GM12801 (cell line): ENCODE data around the gene PKP4.

Source experiments
- TF ChIP-seq, protein P1 (sequence below): IDR thresholded peaks from one replicate; pipeline ENCODE4 v1.5.1; 2011; ENCODE audit warnings: control low read depth; ENCODE audit not compliant: insufficient read length; ENCODE audit errors: extremely low read depth

PKP4 gene

DNA sequence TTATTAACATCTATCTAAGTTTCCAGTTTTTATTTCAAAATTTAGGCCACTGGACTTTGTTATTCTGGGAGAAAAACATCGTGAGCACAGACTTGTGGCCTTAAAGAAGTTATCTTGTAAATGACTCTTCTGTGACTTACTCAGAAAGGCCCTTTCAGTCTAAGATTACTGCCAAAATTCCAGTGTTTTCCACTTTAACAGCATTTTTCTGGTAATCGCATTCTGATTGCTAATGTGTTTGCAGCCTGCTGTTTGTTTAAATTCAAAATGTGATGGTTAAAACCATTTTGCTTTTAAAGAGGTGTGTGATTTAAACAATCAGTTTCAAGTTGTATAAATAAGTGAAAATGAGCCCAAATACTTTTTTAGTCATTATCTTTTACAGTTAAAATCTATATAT, 201.6 kb downstream of the PKP4 start:
- TF ChIP-seq, protein P1, sequence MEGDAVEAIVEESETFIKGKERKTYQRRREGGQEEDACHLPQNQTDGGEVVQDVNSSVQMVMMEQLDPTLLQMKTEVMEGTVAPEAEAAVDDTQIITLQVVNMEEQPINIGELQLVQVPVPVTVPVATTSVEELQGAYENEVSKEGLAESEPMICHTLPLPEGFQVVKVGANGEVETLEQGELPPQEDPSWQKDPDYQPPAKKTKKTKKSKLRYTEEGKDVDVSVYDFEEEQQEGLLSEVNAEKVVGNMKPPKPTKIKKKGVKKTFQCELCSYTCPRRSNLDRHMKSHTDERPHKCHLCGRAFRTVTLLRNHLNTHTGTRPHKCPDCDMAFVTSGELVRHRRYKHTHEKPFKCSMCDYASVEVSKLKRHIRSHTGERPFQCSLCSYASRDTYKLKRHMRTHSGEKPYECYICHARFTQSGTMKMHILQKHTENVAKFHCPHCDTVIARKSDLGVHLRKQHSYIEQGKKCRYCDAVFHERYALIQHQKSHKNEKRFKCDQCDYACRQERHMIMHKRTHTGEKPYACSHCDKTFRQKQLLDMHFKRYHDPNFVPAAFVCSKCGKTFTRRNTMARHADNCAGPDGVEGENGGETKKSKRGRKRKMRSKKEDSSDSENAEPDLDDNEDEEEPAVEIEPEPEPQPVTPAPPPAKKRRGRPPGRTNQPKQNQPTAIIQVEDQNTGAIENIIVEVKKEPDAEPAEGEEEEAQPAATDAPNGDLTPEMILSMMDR = no peak

- TF ChIP-seq, protein P1 = no peak
These were observed 202.7 kb downstream of the PKP4 start for GRCh38 chr2:158659483-158659882.

DNA sequence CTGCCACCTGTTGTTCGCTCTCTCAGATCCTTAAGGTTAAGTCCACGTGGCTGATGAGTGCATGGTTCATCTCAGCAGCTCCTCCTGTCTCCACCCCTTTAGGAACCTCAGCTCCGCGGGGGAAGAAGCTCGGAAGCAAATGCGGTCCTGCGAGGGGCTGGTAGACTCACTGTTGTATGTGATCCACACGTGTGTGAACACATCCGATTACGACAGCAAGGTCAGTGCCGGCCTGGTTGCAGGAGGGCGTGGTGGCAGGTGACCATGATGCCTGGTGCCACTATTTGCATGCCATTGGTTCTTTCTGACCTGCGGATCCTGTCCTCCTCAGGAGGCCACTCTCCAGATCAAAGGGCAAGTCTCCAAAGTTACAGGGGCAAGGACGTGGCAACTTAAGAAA, 204.5 kb downstream of the PKP4 start:
- TF ChIP-seq, protein P1 = no peak

DNA sequence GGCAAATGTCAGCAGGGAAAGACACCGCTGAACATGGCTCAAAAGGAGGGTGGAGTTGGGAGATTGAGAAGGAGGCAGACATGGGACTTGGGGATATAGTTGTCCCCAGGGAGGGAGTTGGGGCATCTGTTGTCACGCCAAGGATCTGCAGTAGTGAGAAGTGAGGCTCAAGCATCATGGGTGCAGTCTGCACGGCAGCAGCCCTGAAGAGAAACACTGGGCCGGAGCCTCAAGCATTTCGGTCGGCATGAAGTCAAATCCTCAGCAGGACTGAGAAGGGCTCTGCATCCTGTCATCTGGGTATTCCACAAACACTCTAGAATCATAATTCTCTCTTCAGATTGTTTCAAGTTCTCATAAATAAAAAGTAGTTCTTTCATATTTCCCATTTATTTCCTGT, 205.7 kb downstream of the PKP4 start:
- TF ChIP-seq, protein P1 = no peak

GRCh38 chr2:158663796-158664195, 207.0 kb downstream of the PKP4 start:
- TF ChIP-seq, protein P1 = no peak

DNA sequence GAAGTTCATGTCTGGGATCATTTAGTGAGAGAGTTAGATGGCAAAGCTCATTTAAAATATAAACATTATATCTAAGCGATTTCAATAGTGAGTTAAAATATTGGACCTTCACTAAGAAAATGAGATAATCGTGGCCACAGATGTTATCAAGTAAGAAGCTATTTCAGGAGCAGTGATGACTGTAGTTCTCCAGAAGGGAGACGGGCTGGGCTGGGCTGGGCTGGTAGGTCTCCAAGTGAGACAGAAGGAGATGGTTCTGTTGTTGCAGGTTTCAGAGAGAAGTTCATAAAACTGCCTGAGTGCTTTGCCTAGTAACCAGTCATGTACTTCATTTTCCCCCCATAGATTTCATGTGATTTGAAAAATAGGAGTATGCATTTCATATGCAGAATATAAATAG, 208.2 kb downstream of the PKP4 start:
- TF ChIP-seq, protein P1 = no peak

- TF ChIP-seq, protein P1 = no peak
These were observed 209.0 kb downstream of the PKP4 start for GRCh38 chr2:158665536-158666302.
